ENCODE measurements around the gene KIF26B.
A peak's percentile ranks its signal among the peaks of the same experiment; 100 is the strongest.

Gene KIF26B

GRCh38 chr1:245133995-245134715 is 20.6 kb upstream of the KIF26B start:
- no peak for DNase-seq (ENCODE audit: low spot score)

- DNase-seq (ENCODE audit: low spot score), result no peak
These were observed 12.5 kb upstream of the KIF26B start for GRCh38 chr1:245142171-245142798.

DNA sequence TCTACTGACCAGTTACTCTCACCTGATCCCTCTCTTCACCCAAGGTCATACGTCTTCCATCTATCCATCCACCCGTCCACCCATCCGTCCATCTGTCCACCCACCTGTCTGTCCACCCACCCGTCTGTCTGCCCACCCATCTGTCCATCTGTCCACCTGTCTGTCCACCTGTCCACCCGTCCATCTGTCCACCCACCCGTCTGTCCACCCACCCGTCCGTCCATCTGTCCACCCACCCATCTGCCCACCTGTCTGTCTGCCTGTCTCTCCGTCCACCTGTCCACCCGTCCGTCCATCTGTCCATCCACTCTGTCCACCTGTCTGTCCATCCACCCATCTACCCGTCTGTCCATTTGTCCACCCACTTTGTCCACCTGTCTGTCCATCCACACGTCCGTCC is 11.8 kb upstream of the KIF26B start:
- no peak for DNase-seq (ENCODE audit: low spot score)

- DNase-seq (ENCODE audit: low spot score), result no peak
These were observed 10.9 kb upstream of the KIF26B start for GRCh38 chr1:245143849-245144248.

GRCh38 chr1:245148069-245148468 is 6.7 kb upstream of the KIF26B start:
- no peak for DNase-seq (ENCODE audit: low spot score)

- no peak for DNase-seq (ENCODE audit: low spot score)
These were observed 5.9 kb upstream of the KIF26B start for GRCh38 chr1:245148861-245149260.

DNA sequence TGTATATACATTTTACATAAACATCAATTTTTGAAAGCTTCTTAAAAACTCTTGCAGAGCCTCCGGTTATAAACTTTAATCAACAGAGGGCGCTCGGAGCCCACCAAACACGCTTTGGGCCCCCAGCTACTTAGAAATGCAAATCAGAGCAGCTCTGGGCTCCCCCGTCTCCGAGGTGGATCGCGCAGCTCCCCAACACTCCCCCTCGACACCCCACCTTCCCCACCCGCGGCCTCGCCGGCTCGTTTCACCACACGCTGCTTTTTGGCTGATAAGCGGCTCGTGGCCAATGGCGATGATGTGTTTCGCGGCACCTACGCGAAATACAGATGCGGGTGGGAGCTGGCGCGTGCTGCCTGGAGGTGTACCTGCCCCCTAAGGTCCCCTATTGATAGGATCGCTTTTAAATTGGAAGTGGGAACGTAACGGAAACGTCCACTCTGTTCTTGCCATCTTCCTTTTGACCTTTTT is 1.7 kb upstream of the KIF26B start:
- peak; percentile 70 for DNase-seq (ENCODE audit: low spot score)

- peak; percentile 35 for DNase-seq (ENCODE audit: low spot score)
These were observed 995 bp upstream of the KIF26B start for GRCh38 chr1:245153552-245154428.

DNA sequence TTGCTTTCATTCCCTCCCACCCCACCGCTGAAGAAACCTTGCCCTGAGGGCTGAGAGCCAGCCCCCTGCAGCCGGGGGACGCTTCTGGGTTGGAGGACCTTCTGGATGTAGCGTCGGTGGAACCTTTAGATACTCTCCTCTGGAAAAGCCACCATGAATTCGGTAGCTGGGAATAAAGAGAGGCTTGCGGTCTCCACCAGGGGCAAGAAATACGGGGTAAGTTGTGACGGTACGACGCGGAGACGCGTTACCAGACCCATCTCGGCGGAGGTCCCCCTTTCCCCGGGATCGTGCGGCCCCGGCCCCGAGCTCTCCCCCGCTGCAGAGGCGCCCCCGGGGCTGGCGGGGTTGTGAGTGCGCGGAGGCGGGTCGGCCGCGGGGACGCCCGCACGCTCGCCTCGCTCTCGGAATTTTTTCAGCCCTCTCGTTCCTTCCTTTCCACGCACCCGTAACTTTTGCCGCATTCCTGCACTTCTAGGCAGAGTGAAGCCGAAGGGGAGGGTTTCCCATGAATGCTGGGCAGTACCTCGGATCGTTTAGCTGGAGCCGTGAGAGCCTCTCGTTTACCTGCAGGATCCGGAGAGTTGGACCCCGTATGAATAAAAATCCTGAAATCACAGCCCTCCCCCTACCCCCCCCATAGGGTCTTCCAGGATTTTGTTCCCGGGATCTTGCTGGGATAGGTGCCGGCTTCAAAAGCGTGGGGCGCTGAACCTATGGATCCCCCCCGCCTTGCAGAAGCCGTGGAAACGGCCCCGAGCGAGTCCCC is 671 bp downstream of the KIF26B start:
- DNase-seq (ENCODE audit: low spot score), result peak; percentile 37

- peak; percentile 93 for DNase-seq (ENCODE audit: low spot score)
These were observed 1.4 kb downstream of the KIF26B start for GRCh38 chr1:245156041-245156735.

DNA sequence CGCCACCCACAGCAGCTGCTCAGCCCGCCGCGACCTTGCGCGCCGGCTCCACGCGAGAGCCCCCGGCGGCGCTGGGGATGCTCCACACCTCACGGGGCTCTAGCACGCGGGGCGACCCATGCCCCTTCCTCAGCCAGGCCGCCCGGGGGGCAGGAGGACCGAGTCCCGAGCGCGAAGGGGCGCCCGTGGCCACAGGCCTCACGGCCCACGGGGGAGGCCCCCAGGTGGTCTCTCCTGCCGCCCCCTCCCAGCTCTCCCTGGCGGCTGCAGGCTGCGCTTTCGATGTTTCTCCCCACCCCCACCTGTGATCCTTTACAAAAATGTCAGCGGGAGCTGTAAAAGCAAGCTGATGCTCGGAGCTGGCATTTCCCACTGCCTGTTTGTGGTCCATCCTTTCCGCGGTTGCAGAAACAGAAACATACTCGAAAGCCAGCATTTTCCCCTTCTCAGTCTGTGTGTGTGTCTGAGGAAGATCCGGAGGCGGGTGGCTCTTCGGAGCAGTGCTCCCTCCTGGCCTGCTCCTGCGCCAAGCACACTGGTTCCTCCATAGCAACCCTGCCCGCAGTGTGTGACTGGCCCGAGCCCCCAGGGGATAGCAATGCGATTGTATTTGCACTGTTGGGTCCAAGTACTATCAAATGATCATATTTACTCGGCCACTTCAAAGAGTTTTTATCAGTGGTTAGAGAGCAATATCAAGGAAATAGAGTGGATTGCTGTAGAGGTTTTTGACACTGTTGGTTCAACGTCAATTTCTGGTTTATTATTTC is 2.1 kb downstream of the KIF26B start:
- peak; percentile 31 for DNase-seq (ENCODE audit: low spot score)

DNA sequence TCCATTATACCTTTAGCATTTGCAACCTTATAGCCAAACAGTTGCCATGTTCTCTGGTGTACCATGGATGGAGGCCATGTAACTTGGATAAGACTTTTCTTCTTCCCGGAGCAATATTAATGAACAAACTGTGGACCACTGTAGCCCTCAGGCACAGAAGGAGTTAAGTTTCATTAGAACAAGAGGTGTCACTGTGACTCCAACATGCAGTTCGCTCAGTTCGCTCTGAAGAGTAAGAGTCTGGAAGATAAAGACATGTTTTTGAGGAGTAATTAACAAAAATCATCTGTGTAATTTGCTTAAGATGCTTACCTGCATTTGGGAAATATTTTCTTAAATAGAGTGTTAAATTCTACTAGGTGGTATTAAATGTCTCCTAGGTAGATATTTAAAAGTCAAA is 4.1 kb downstream of the KIF26B start:
- no peak for DNase-seq (ENCODE audit: low spot score)

GRCh38 chr1:245160288-245160687 is 5.5 kb downstream of the KIF26B start:
- no peak for DNase-seq (ENCODE audit: low spot score)

DNA sequence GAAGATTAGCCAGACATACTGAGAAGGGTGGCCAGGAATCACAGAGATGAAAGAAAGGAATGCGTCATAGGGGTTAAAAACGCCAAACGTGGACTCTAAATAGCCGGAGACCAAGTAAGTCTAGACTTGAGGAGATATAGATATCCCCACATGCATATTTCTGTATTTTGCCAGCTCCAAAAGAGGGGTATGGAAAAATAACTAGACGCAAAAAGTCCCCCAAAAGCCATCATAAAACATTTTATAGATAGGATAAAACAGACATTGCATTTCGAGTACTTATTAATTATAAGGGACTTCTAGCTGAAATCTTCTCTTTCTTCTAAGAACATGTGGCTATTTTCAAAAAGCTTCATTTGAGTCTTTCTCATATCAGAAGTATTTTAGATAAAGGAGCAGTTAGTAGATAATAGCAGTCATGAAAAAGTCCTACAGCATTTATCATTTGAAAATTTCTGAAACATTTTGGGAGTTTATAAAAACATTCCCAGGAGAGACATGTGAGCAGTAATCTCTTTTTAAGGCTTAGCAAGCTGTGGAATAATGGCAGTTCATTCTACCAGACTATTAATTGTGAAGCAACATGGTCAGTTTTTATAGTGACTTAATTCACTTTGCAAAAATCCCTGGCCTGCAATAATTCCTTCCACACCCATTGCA is 6.1 kb downstream of the KIF26B start:
- no peak for DNase-seq (ENCODE audit: low spot score)

DNA sequence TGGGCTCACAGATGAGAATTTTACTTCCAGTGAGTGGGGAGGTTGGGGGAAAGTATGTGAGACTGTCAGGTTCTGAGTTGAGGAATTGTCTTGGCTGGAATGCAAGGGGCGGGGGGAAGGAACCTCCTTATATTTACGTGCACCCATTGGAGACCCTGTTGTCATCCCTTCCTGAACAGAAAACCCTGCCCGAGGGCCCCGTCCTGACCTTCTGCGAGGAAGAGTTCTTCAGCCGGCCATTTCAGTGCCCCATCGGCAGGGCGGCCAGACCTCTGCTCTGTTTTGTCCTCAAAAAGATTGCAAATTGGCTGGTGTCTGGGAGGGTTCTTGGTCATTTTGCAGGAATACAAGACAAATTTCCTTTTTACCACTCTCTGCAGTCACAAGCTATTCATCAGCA is 7.1 kb downstream of the KIF26B start:
- DNase-seq (ENCODE audit: low spot score), result no peak

GRCh38 chr1:245166471-245166885 is 11.7 kb downstream of the KIF26B start:
- DNase-seq (ENCODE audit: low spot score), result no peak

- DNase-seq (ENCODE audit: low spot score), result no peak
These were observed 13.3 kb downstream of the KIF26B start for GRCh38 chr1:245168086-245168485.

DNA sequence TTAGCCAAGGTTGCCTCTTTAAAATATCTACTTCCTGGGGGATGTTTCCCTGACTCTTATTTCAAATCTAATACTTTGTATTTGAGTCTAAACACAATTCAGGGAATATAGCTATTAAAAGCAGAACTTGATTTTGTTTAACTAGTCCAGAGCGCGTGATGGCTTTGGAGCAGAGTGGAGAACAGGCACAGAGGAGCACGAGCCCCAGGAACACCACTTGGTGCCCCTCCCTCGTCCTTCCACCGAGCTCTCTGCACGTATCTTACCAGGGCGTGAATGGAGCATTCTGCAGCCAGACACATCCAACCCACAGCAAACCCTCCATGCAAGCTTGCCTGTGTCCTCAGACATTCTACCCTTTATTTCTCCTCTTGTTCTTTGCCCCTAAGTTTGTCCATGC is 14.1 kb downstream of the KIF26B start:
- no peak for DNase-seq (ENCODE audit: low spot score)

GRCh38 chr1:245169376-245169775 is 14.6 kb downstream of the KIF26B start:
- no peak for DNase-seq (ENCODE audit: low spot score)

GRCh38 chr1:245172026-245172425 is 17.2 kb downstream of the KIF26B start:
- DNase-seq (ENCODE audit: low spot score), result no peak

All from iPS-NIHi11 (cell line).